Osteocyte (in vitro differentiated cells): ENCODE results near the gene GFOD1. TPM values are rescaled to one million over a fixed set of nuclear protein-coding genes. Genes with fewer than 3 reads are reported as not detected.

Experiments used
- DNase-seq: peaks from one replicate; pipeline ENCODE4 v3.0.0; 2021; ENCODE audit warnings: mixed read lengths; ENCODE audit not compliant: unreplicated experiment; ENCODE audit errors: extremely low spot score
- H3K27ac Mint-ChIP-seq: one replicate; pipeline ENCODE4 v1.8.0; 2021; ENCODE audit warnings: mild to moderate bottlenecking, mixed read lengths; ENCODE audit not compliant: unreplicated experiment
- H3K27me3 Mint-ChIP-seq: one replicate; pipeline ENCODE4 v1.8.0; 2021; ENCODE audit warnings: mixed read lengths; ENCODE audit not compliant: unreplicated experiment
- H3K36me3 Mint-ChIP-seq: one replicate; pipeline ENCODE4 v1.8.0; 2021; ENCODE audit warnings: mixed read lengths; ENCODE audit not compliant: unreplicated experiment
- H3K4me1 Mint-ChIP-seq: one replicate; pipeline ENCODE4 v1.8.0; 2021; ENCODE audit warnings: mixed read lengths; ENCODE audit not compliant: unreplicated experiment
- H3K4me3 Mint-ChIP-seq: one replicate; pipeline ENCODE4 v1.8.0; 2021; ENCODE audit warnings: mild to moderate bottlenecking, moderate library complexity, mixed read lengths; ENCODE audit not compliant: unreplicated experiment
- H3K9me3 Mint-ChIP-seq: one replicate; pipeline ENCODE4 v1.8.0; 2021; ENCODE audit warnings: mixed read lengths; ENCODE audit not compliant: unreplicated experiment
- total RNA-seq: library from RNA; stranded (reverse); gene quantifications from 2 replicates; pipeline ENCODE4 v1.2.1, GENCODE V29; 2021
- TF ChIP-seq, protein P1 (sequence below): fragments of 200-600 bp; sonication (generic); IDR thresholded peaks from 2 replicates; pipeline ENCODE4 v1.5.0; 2021; ENCODE audit warnings: antibody characterized with exemption, mild to moderate bottlenecking, moderate library complexity

GFOD1 gene
- total RNA-seq, 1 donor from 2014 or later, result 0.89 TPM

- TF ChIP-seq, protein P1, sequence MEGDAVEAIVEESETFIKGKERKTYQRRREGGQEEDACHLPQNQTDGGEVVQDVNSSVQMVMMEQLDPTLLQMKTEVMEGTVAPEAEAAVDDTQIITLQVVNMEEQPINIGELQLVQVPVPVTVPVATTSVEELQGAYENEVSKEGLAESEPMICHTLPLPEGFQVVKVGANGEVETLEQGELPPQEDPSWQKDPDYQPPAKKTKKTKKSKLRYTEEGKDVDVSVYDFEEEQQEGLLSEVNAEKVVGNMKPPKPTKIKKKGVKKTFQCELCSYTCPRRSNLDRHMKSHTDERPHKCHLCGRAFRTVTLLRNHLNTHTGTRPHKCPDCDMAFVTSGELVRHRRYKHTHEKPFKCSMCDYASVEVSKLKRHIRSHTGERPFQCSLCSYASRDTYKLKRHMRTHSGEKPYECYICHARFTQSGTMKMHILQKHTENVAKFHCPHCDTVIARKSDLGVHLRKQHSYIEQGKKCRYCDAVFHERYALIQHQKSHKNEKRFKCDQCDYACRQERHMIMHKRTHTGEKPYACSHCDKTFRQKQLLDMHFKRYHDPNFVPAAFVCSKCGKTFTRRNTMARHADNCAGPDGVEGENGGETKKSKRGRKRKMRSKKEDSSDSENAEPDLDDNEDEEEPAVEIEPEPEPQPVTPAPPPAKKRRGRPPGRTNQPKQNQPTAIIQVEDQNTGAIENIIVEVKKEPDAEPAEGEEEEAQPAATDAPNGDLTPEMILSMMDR, result no peak
- H3K9me3 Mint-ChIP-seq, result no peaks in the 10 kb centered on the region
- no peaks in the 10 kb centered on the region for H3K27me3 Mint-ChIP-seq
- no peak for DNase-seq
- H3K4me3 Mint-ChIP-seq, result no peak overlapping the region
- no peak overlapping the region for H3K27ac Mint-ChIP-seq
- H3K4me1 Mint-ChIP-seq, result peaks cover 2% of the 10 kb centered on the region
- no peaks in the 10 kb centered on the region for H3K36me3 Mint-ChIP-seq
Measured at GRCh38 chr6:13526357-13526726, 38.9 kb upstream of the GFOD1 start.

DNA sequence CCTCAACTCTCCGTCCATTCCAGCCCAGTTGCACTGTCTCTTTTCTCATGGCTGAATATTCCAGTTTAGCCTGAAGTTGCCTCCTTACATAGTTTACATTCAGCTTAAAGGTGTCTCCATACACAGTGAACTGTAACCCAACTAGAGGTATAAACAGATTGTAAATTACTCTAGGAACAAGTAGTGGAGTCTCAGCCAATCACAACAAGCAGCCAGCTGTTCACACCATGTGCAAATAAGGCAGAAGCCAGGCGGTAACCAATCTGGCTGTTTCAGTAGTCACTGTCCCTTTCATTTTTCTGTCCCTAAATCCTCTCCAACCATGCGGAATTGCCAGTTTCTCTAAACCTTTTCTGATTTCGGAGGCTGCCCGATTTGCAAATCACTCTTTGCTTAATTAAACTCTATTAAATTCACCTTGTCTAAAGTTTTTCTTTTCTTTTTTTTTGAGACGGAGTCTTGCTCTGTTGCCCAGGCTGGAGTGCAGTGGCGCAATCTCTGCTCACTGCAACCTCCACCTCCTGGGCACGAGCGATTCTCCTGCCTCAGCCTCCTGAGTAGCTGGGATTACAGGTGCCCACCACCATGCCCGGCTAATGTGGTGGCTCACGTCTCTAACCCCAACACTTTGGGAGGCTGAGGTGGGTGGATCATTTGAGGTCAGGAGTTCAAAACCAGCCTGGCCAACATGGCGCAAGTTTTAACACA, 37.6 kb upstream of the GFOD1 start:
- H3K4me1 Mint-ChIP-seq, result peaks cover 2% of the 10 kb centered on the region
- H3K36me3 Mint-ChIP-seq, result no peaks in the 10 kb centered on the region
- DNase-seq, result no peak
- H3K9me3 Mint-ChIP-seq, result peaks cover under 1% of the 10 kb centered on the region
- no peak overlapping the region for H3K4me3 Mint-ChIP-seq
- H3K27ac Mint-ChIP-seq, result no peak overlapping the region
- no peaks in the 10 kb centered on the region for H3K27me3 Mint-ChIP-seq
- TF ChIP-seq, protein P1, result no peak

DNA sequence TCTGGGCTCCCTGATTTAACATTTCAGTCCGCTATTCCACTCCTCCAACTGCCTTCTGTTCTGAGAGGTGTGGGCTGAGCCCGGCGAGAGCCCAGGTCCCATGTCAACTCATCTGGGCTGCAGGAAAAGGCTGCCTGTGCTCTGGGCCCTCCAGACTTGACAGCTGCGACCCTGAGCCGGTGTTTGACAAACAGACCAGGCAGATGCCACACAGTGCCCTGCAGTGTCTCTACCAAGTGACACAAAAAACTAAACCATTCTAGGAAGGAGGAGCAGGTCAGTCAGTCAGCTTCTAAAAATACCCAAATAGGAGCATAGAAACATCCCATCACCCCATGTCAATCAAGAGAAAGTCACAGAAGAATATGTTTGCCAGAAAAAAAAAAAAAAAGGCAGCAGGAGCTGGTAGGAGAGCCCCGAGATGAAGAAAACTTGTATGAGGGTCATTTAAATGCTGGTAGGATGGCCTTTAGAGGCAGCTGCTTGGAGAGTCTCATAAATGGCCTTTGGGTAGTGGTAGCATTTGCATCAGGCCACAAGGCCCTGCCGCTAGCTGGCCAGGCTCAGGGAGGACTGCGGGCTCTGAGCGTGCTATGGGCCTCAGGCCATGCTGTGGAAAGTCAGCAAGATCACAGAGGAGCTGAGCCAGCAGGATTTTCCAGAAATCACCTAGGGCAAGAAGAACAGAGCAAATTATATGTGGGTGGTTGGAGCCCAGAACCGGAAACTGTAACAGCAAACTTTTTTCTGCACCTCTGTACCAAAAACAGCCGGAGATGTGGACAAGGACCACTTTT, 36.6 kb upstream of the GFOD1 start:
- no peaks in the 10 kb centered on the region for H3K27me3 Mint-ChIP-seq
- H3K9me3 Mint-ChIP-seq, result peaks cover 8% of the 10 kb centered on the region
- DNase-seq, result no peak
- H3K27ac Mint-ChIP-seq, result no peak overlapping the region
- no peaks in the 10 kb centered on the region for H3K36me3 Mint-ChIP-seq
- no peak overlapping the region for H3K4me3 Mint-ChIP-seq
- H3K4me1 Mint-ChIP-seq, result peaks cover 2% of the 10 kb centered on the region
- TF ChIP-seq, protein P1, result no peak

DNA sequence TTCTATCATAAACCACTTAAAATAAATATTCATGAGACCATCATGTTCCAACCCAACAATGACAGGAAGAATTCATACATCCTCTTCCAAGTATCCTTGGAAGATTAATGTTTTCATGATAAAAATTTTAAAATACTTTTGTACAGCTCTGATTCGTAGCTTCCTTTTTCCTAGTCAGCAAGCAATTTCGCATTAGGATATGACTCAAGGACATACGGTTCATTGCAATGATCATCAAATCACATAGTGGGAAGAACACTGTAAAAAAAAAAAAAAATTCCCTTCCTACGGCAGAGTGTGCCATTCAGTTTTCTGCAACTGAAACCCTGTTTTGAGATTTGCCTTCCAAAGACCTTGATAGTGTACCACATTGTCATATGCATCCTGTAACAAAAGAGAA, 35.3 kb upstream of the GFOD1 start:
- Mint-ChIP-seq H3K4me3 (no peak overlapping the region), H3K27ac (no peak overlapping the region), H3K9me3 (peaks cover 8% of the 10 kb centered on the region), H3K4me1 (peaks cover 2% of the 10 kb centered on the region), H3K27me3 (no peaks in the 10 kb centered on the region), H3K36me3 (no peaks in the 10 kb centered on the region)
- TF ChIP-seq, protein P1, result no peak
- DNase-seq, result no peak

GRCh38 chr6:13519839-13520238, 32.4 kb upstream of the GFOD1 start:
- Mint-ChIP-seq H3K9me3 (peaks cover 8% of the 10 kb centered on the region), H3K4me1 (peaks cover 2% of the 10 kb centered on the region), H3K4me3 (no peak overlapping the region), H3K36me3 (no peaks in the 10 kb centered on the region), H3K27ac (no peak overlapping the region), H3K27me3 (peaks cover 5% of the 10 kb centered on the region)
- TF ChIP-seq, protein P1, result no peak
- peak; percentile 5 for DNase-seq
